T-cell (primary cell): Measurements from ENCODE around the gene FUT1. TPM values are rescaled to one million over a fixed set of nuclear protein-coding genes. Genes with fewer than 3 reads are reported as not detected.

Experiments used
- ATAC-seq, 4 experiments: fragments of 200-7000 bp in 3 of 4; fragments of 150-1000 bp in 1 of 4; cut with Tn5 transposase; replicated peaks in 1 of 4; 1 replicate in 3 of 4; 2 replicates in 1 of 4; pipeline ENCODE4 v1.10.0; 2021; ENCODE audit warnings: moderate library complexity in 3 of 4, mild to moderate bottlenecking in 2 of 4, moderate number of reproducible peaks in 1 of 4
- CTCF ChIA-PET, 2 donors: fragments of 300-600 bp; sonication (Branson Sonifier 250); formaldehyde crosslinking; loops; one replicate each; lab custom pipeline; 2022; ENCODE audit warnings: antibody characterized with exemption in 2 of 2; lab: Charles Lee
- POLR2A ChIA-PET, 2 donors: fragments of 300-600 bp; sonication (Branson Sonifier 250); formaldehyde crosslinking; loops; one replicate each; lab custom pipeline; 2022; ENCODE audit warnings: antibody characterized with exemption in 2 of 2; lab: Charles Lee
- DNase-seq, 35 experiments: peaks; one replicate each; pipeline versions ENCODE4 v3.0.0 to v3.0.0-alpha.2; 2013 to 2023
- H3K27ac ChIP-seq: one replicate; pipeline ENCODE4 v1.5.1; 2013; ENCODE audit warnings: low read length
- H3K27me3 ChIP-seq, 2 experiments: replicated peaks in 1 of 2; 1 replicate in 1 of 2; 2 replicates in 1 of 2; pipeline versions ENCODE4 v1.6.1 to v1.7.0; 2013; ENCODE audit warnings: low read length in 1 of 2, mixed read lengths in 1 of 2; ENCODE audit not compliant: control insufficient read depth in 2 of 2, insufficient read depth in 2 of 2; ENCODE audit errors: extremely low read depth in 1 of 2
- H3K36me3 ChIP-seq, 2 donors: 1 replicate in 1 of 2; 2 replicates in 1 of 2; pipeline versions ENCODE4 v1.6.1 to v1.7.0; 2013; ENCODE audit warnings: low read length in 1 of 2; ENCODE audit not compliant: control insufficient read depth in 2 of 2, insufficient read depth in 1 of 2; ENCODE audit errors: extremely low read depth in 1 of 2
- H3K4me1 ChIP-seq, 2 experiments: 1 replicate in 1 of 2; 2 replicates in 1 of 2; pipeline versions ENCODE4 v1.6.1 to v1.7.0; 2013; ENCODE audit warnings: low read length in 2 of 2, mixed read lengths in 1 of 2; ENCODE audit not compliant: insufficient read depth in 2 of 2, control insufficient read depth in 1 of 2; ENCODE audit errors: extremely low read depth in 1 of 2
- H3K4me3 ChIP-seq, 2 donors: 1 replicate in 1 of 2; 2 replicates in 1 of 2; pipeline versions ENCODE4 v1.5.1 to v1.7.0; 2013; ENCODE audit warnings: mild to moderate bottlenecking in 2 of 2, low read length in 1 of 2, moderate library complexity in 1 of 2; ENCODE audit not compliant: control insufficient read depth in 1 of 2; ENCODE audit errors: extremely low read depth in 1 of 2
- H3K9me3 ChIP-seq: 2 replicates; pipeline ENCODE4 v1.7.0; 2013
- H3K27ac Mint-ChIP-seq, 2 donors: one replicate each; pipeline ENCODE4 v1.8.0; 2020 to 2021; ENCODE audit warnings: mild to moderate bottlenecking in 2 of 2, mixed read lengths in 2 of 2
- H3K27me3 Mint-ChIP-seq, 2 donors: one replicate each; pipeline ENCODE4 v1.8.0; 2021 to 2022; ENCODE audit warnings: mixed read lengths in 2 of 2
- H3K36me3 Mint-ChIP-seq: one replicate; pipeline ENCODE4 v1.8.0; 2021; ENCODE audit warnings: mixed read lengths
- H3K4me1 Mint-ChIP-seq, 3 donors: one replicate each; pipeline ENCODE4 v1.8.0; 2020 to 2022; ENCODE audit warnings: mixed read lengths in 3 of 3, mild to moderate bottlenecking in 1 of 3
- H3K4me3 Mint-ChIP-seq, 3 donors: one replicate each; pipeline ENCODE4 v1.8.0; 2020 to 2022; ENCODE audit warnings: mild to moderate bottlenecking in 3 of 3, mixed read lengths in 3 of 3, moderate library complexity in 3 of 3
- H3K9me3 Mint-ChIP-seq, 3 donors: one replicate each; pipeline ENCODE4 v1.8.0; 2020 to 2022; ENCODE audit warnings: mixed read lengths in 3 of 3
- WGBS: methylation state at CpG from one replicate; pipeline ENCODE4 v1.1.5; 2013; ENCODE audit warnings: missing lambda C conversion rate; ENCODE audit not compliant: insufficient coverage; 5-methylcytosine and 5-hydroxymethylcytosine counted together
- total RNA-seq, 35 experiments: library from RNA in 6 of 35; stranded (reverse) in 6 of 35; fragments of 120-200 nt in 1 of 35; gene quantifications; one replicate each; pipeline versions ENCODE4 v1.2.1 to v1.2.4 and lab custom pipeline; 2013 to 2026

Gene FUT1
- total RNA-seq, 5 donors from 2014 or later (not counting 1 experiment from before 2014, with no cell fraction given) = 0.09 to 0.28 (median 0.15) TPM

- peak; percentile 4 to 22 (median 11) for ATAC-seq
- Mint-ChIP-seq H3K4me3 (peak overlapping the region; percentile 31 to 61 (median 49)), H3K9me3 (no peaks in the 10 kb centered on the region), H3K4me1 (peaks cover 11 to 20% (median 16%) of the 10 kb centered on the region in 3 donors), H3K27me3 (peaks cover 0 to 2% of the 10 kb centered on the region in 2 donors), H3K27ac (no peak overlapping the region), H3K36me3 (no peaks in the 10 kb centered on the region)
- 6% methylated on average over 45 of the region's 51 CpGs for WGBS
- Histone ChIP-seq H3K4me3 (peak overlapping the region; percentile 17 to 55), H3K4me1 (peaks cover 11 to 32% of the 10 kb centered on the region in 2 experiments), H3K27me3 (peaks cover 0 to 31% of the 10 kb centered on the region in 2 experiments), H3K9me3 (no peaks in the 10 kb centered on the region), H3K36me3 (no peaks in the 10 kb centered on the region), H3K27ac (no peak overlapping the region)
- no peak for DNase-seq
- CTCF ChIA-PET = interaction anchor here in 1 of 2 donors (0.7 to 1.3 kb wide), 3 partner anchors 56 to 116 kb away, joined by 3 to 7 read pairs (median 4); partner anchors contain the start of gene CA11
- POLR2A ChIA-PET = interaction anchor here in 1 of 2 donors (0.5 kb wide), 1 partner anchor 91 kb away, joined by 6 read pairs; no protein-coding TSS in a partner anchor
These were observed 12.9 kb downstream of the FUT1 start for GRCh38 chr19:48739404-48740163.

- no peaks in the 10 kb centered on the region for H3K9me3 Mint-ChIP-seq
- H3K27ac Mint-ChIP-seq = peak overlapping the region in 1 of 2 donors; percentile 46
- peak; percentile 70 to 95 (median 84) for DNase-seq
- H3K4me1 Mint-ChIP-seq = peaks cover 11 to 20% (median 16%) of the 10 kb centered on the region in 3 donors
- peaks cover 0 to 2% of the 10 kb centered on the region in 2 donors for H3K27me3 Mint-ChIP-seq
- ATAC-seq = peak; percentile 92 to 95 (median 94)
- 3% methylated on average over 95 of the region's 96 CpGs for WGBS
- Histone ChIP-seq H3K27me3 (peaks cover 0 to 29% of the 10 kb centered on the region in 2 experiments), H3K27ac (no peak overlapping the region), H3K36me3 (no peaks in the 10 kb centered on the region), H3K4me3 (peak overlapping the region in 1 of 2 donors; percentile 55), H3K4me1 (peaks cover 11 to 32% of the 10 kb centered on the region in 2 experiments), H3K9me3 (no peaks in the 10 kb centered on the region)
- ChIA-PET CTCF (interaction anchor here in 1 of 2 donors (0.6 to 1.3 kb wide), 4 partner anchors 13 to 249 kb away, joined by 3 to 7 read pairs (median 5); partner anchors contain the start of gene CA11), POLR2A (interaction anchor here (0.5 to 0.6 kb wide), 2 partner anchors 9 to 30 kb away, joined by 3 to 4 read pairs; no protein-coding TSS in a partner anchor)
- H3K36me3 Mint-ChIP-seq = no peaks in the 10 kb centered on the region
- peak overlapping the region; percentile 41 to 61 (median 54) for H3K4me3 Mint-ChIP-seq
These were observed 13.7 kb downstream of the FUT1 start for GRCh38 chr19:48738557-48739403.

- H3K27ac Mint-ChIP-seq = peak overlapping the region; percentile 27 to 58
- H3K27ac ChIP-seq = no peak overlapping the region
- peaks cover 0 to 22% of the 10 kb centered on the region in 2 experiments for H3K27me3 ChIP-seq
- H3K27me3 Mint-ChIP-seq = peaks cover 2 to 5% of the 10 kb centered on the region in 2 donors
- peak overlapping the region in 1 of 3 donors; percentile 37 for H3K4me3 Mint-ChIP-seq
- no peaks in the 10 kb centered on the region for H3K9me3 Mint-ChIP-seq
- no peaks in the 10 kb centered on the region for H3K36me3 ChIP-seq
- no peaks in the 10 kb centered on the region for H3K36me3 Mint-ChIP-seq
- H3K4me3 ChIP-seq = no peak overlapping the region
- H3K9me3 ChIP-seq = no peaks in the 10 kb centered on the region
- CTCF ChIA-PET = no interaction called here
- peak in 1 of 35 experiments; percentile 22 for DNase-seq
- POLR2A ChIA-PET = no interaction called here
- H3K4me1 ChIP-seq = peaks cover 11 to 32% of the 10 kb centered on the region in 2 experiments
- WGBS = 82% methylated on average over 12 of the region's 22 CpGs
- ATAC-seq = no peak
- peaks cover 11 to 20% (median 16%) of the 10 kb centered on the region in 3 donors for H3K4me1 Mint-ChIP-seq
These were observed 15.0 kb downstream of the FUT1 start for GRCh38 chr19:48737360-48737998.

- H3K9me3 Mint-ChIP-seq = no peaks in the 10 kb centered on the region
These were observed 17.3 kb downstream of the FUT1 start for GRCh38 chr19:48735031-48735615.

GRCh38 chr19:48734625-48735024 lies 17.8 kb downstream of the FUT1 start:
- Histone ChIP-seq H3K9me3 (no peaks in the 10 kb centered on the region), H3K27ac (no peak overlapping the region), H3K27me3 (peaks cover 0 to under 1% of the 10 kb centered on the region in 2 experiments), H3K4me1 (peaks cover 2 to 10% of the 10 kb centered on the region in 2 experiments), H3K4me3 (no peak overlapping the region), H3K36me3 (no peaks in the 10 kb centered on the region)
- ChIA-PET POLR2A (no interaction called here), CTCF (no interaction called here)
- no CpG with 5 or more reads among the region's 9 CpGs for WGBS
- Mint-ChIP-seq H3K4me1 (peaks cover 0 to 4% (median 3%) of the 10 kb centered on the region in 3 donors), H3K4me3 (no peak overlapping the region), H3K36me3 (no peaks in the 10 kb centered on the region), H3K27me3 (peaks cover 0 to 5% of the 10 kb centered on the region in 2 donors), H3K27ac (no peak overlapping the region), H3K9me3 (no peaks in the 10 kb centered on the region)
- DNase-seq (no peak), ATAC-seq (no peak)

More at GRCh38 chr19:48735031-48735615, 17.3 kb downstream of the FUT1 start:
- 96% methylated on average over 34 of the region's 38 CpGs for WGBS
- no peak overlapping the region for H3K27ac ChIP-seq
- no peak overlapping the region for H3K27ac Mint-ChIP-seq
- H3K4me1 Mint-ChIP-seq = peaks cover 0 to 8% (median 8%) of the 10 kb centered on the region in 3 donors
- H3K4me3 Mint-ChIP-seq = no peak overlapping the region
- no peaks in the 10 kb centered on the region for H3K36me3 ChIP-seq
- no peaks in the 10 kb centered on the region for H3K36me3 Mint-ChIP-seq
- H3K27me3 ChIP-seq = peaks cover 0 to 5% of the 10 kb centered on the region in 2 experiments
- H3K27me3 Mint-ChIP-seq = peaks cover 0 to 5% of the 10 kb centered on the region in 2 donors
- CTCF ChIA-PET = no interaction called here
- DNase-seq (no peak), ATAC-seq (no peak)
- POLR2A ChIA-PET = interaction anchor here in 1 of 2 donors (0.6 kb wide), 1 partner anchor 8 kb away, joined by 3 read pairs; no protein-coding TSS in a partner anchor
- H3K4me1 ChIP-seq = peaks cover 7 to 15% of the 10 kb centered on the region in 2 experiments
- no peak overlapping the region for H3K4me3 ChIP-seq
- no peaks in the 10 kb centered on the region for H3K9me3 ChIP-seq
